ENCODE data around the gene GP1BA.

GP1BA gene

DNA sequence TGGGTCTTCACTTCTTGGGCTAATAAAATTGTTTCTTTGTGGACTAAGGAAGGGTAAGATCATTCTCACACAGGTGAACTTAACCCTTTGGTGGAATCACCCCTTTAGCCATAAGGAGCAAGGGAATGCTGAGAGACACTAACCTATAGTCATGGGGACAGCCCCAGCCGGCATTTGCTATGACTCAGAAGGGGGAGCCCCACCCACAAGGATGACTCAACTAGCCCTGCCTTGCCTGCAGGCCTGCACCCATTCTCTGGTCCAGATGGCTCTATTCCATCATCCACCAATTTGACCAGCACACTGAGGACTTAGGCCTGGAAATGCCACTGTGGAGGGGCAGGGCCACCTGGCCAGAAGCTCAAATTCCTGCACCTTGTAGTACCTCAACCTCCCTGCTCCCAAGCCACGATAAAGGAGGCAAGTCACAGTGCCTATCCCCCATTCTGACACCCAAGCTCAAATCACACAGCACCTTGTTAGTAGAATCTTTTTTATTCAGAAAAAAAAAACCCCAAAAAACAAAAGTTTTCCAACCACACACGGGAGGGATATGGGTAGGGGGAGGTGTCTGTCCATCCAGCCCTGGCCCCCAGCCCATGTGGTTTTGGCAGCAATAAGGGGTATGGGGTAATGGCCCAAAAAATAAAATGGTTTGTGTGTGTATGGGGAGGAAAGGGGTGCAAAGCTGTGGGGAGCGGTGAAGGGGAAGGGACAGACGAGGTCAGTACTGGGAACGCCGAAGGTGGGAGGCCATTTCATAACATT, 13.3 kb downstream of the GP1BA start:
- no peak for TF ChIP-seq ZFX (IDR thresholded peaks at IDR 0.05; ENCODE audit: borderline replicate concordance)
- TF ChIP-seq, protein P1, sequence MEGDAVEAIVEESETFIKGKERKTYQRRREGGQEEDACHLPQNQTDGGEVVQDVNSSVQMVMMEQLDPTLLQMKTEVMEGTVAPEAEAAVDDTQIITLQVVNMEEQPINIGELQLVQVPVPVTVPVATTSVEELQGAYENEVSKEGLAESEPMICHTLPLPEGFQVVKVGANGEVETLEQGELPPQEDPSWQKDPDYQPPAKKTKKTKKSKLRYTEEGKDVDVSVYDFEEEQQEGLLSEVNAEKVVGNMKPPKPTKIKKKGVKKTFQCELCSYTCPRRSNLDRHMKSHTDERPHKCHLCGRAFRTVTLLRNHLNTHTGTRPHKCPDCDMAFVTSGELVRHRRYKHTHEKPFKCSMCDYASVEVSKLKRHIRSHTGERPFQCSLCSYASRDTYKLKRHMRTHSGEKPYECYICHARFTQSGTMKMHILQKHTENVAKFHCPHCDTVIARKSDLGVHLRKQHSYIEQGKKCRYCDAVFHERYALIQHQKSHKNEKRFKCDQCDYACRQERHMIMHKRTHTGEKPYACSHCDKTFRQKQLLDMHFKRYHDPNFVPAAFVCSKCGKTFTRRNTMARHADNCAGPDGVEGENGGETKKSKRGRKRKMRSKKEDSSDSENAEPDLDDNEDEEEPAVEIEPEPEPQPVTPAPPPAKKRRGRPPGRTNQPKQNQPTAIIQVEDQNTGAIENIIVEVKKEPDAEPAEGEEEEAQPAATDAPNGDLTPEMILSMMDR (IDR thresholded peaks at IDR 0.05), result no peak
- peak overlapping the region; percentile 100 for H3K27ac ChIP-seq

DNA sequence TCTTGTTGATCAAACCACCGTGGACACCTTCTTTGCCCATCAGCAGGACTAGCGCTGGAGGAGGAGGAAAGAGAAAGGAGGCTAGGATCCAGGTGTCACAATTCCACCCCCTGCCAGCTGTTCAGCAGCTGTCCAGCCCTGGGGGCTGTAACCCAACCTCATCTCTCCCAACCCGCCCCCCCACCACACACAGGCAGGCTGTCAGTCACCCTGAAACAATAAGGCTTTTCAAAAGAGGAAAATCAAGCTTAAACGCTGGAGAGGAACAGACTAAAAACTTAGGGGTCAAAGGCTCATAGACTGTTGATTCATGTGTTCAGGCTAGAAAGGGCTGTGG, 13.8 kb downstream of the GP1BA start:
- H3K27ac ChIP-seq, result peak overlapping the region; percentile 100
- TF ChIP-seq ZFX (IDR thresholded peaks at IDR 0.05; ENCODE audit: borderline replicate concordance), result no peak
- TF ChIP-seq, protein P1 (IDR thresholded peaks at IDR 0.05), result no peak

DNA sequence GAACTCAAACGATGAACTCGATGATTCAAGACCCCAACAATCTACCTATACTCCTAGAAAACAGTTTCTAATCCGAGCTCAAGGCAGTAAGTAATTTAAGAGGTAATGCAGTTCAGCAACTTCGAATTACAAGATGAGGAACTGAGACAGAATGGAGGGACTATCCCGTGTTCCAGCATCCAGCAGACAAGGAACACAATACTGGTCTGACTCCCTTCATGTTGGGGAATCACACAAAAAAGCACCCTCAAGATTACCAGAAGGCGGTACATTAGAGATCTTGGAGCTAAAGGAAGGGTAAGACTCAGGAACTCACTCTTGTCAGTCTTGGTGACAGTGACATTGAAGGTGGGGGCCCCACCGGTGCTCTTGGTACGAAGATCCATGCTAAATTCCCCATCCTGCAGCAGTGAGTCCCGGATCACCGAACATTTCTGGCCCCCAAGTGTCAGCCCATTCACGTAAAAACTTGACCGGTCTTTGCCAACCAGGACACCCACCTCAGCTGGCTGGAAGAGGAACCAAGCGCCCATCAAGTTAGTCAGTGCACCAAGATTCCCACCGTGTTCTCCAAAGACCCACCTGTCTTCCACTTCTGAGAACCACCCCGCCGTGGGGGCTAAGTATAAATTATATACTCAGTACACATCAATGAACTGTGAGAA, 14.4 kb downstream of the GP1BA start:
- peak overlapping the region; percentile 100 for H3K27ac ChIP-seq
- no peak for TF ChIP-seq ZFX (IDR thresholded peaks at IDR 0.05; ENCODE audit: borderline replicate concordance)
- TF ChIP-seq, protein P1 (IDR thresholded peaks at IDR 0.05), result no peak

DNA sequence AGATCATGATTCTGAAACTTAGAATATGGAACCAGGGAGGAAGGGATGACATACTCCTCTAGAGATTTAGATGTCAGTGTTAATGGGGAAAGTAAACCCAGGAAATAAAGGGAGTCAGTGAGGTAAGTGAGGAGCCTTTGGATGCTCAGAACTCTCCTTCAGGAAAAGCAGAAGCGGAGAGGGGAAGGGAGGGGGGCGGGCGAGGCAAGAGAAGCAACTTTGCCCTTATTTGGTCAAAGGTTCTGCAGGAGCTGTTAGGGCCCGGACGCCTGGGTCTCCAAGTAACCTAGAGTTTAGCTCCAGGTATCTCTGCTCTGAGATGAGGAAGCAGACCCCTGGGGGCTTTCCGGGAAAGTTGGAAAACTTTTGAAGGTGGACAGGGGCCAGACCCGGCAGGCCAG, 14.9 kb downstream of the GP1BA start:
- TF ChIP-seq, protein P1 (IDR thresholded peaks at IDR 0.05), result no peak
- no peak for TF ChIP-seq ZFX (IDR thresholded peaks at IDR 0.05; ENCODE audit: borderline replicate concordance)
- H3K27ac ChIP-seq, result peak overlapping the region; percentile 100

DNA sequence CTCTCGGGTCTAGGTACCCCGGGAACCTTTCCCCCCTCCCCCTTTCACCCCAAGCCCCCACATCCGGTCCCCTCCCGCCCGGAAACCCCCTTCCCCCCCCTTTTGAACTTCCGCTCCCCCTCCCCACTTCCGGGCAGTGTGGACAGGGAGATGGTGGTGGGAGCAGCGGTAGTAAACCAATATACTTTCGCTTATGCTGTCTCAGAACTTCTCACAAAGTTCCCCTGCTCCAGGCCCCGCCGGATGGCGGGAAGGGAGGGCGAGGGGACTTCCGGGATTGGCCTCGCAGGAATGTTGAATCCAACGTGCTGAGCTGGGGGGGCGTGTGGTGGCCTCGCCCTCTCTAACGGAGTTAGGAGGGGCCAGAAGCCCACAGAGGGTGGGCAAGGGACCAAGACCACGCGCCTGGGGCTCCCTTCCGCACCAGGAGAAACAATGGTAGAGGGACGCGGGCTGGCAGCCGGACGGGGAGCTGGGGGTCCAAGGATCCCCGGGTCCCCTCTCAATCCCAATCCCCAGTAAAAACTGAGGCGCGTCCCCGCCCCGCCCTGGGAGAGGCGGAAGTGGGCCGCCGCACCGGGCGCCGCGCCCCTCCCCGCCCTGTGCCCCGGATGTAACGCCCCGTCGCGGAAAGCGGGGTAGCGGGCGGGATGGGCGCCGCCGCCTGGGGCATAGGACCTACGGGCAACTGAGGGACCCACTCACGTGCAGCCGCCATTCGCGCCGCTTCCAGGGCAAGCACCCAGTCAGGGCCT, 15.5 kb downstream of the GP1BA start:
- H3K27ac ChIP-seq, result peak overlapping the region; percentile 100
- TF ChIP-seq, protein P1 (IDR thresholded peaks at IDR 0.05), result no peak
- no peak for TF ChIP-seq ZFX (IDR thresholded peaks at IDR 0.05; ENCODE audit: borderline replicate concordance)

DNA sequence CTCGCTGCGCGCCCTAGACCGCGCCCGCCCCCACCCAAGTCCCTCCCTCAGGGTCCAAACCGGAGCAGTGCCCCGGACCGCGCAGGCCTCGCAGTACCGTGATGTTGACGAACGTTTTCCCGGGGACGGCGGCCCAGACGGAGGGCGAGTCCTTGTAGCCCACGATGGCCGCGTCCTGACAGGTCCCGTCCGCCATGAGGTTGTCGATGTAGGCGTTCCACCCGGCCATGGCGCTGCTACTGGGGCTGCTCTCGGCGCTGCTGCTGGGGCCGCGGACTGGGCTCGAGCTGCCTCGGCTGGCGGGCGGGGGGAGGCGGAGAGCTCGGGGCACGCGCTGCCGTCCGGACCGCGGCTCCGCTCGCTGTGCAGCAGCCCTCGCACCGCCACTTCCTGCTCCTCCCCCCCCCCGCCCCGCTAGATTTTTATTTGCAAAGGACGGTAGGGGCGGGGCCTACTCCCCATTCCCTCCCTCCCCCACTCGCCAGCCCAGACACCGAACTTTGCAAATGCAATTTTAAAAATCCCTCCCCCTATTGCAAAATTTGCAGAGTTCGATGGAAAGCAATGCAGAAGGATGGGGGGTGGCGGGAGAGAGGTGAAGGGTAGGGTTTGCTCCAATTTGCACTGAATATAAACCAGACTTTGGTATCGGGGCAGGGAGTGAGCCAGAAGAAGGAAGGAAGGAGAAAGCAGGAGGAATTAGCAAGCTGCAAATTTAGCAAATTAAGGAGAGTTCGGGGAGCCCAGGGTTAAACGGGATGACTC, 16.3 kb downstream of the GP1BA start, which contains the start of gene PFN1:
Gene PFN1, minus strand, starts transcription at position 365 of the 765 bp plus-strand sequence. Its CDS starts 136 bp downstream, at position 229.
- H3K27ac ChIP-seq, result peak within 1 kb of the TSS; percentile 100
- TF ChIP-seq, protein P1 (IDR thresholded peaks at IDR 0.05), result no peak
